ENCODE results near the gene ERAP2.
"Not testable (repeated sequence)": the region's sequence is repeated elsewhere in the genome, so short reads cannot be mapped to it uniquely, and the experiment has no call there.

Gene ERAP2

DNA sequence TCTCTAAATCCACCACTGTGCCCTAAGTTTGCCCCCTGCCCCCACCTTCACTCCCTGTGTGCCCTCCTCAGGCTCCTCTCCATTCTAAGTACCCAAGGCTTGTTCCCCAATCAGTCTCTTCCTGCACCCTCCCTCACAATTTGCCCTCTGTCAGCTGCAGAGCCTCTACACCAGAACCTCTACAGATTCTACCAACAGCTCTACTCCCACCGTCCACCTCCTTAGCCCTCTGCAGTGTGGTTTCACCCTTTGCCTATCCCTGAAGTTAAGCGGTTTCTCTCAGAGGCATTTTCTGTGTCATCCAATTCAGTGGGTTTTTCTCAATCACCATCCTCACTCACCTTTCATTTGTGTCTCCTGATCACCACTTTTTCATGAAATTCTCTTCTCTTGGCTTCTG, 13.2 kb upstream of the ERAP2 start:
- DNase-seq (ENCODE audit: insufficient read length, low spot score) (no peak), FAIRE-seq (no peak)

DNA sequence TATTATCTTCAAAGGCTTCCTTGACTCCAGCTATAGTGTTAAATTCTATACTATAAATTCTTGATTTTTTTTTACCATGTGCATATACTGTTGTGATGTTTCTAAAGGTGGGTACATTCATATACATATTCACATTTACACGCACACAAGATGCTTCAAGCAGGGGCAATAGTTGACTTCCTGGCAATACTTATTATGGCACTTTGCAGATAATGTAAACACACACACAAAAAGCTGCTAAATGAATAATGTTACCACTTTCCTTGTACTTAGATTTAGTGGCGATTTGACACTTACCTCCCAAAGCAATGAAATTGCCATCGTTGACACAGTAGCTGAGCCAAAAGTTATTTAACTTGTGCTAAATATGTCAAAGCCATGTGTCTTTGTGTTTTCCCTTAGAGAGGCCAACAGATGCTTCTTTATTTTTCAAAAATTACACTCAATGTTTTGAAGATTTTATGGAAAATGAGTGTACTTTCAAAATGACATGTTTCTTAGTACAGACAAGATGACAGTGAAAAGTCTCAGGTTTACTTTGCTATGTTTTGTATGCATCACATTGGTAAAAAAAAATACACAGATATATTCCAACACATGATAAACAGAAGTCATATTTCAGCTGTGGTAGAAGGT, 12.2 kb upstream of the ERAP2 start:
- FAIRE-seq (no peak), DNase-seq (ENCODE audit: insufficient read length, low spot score) (no peak)

DNA sequence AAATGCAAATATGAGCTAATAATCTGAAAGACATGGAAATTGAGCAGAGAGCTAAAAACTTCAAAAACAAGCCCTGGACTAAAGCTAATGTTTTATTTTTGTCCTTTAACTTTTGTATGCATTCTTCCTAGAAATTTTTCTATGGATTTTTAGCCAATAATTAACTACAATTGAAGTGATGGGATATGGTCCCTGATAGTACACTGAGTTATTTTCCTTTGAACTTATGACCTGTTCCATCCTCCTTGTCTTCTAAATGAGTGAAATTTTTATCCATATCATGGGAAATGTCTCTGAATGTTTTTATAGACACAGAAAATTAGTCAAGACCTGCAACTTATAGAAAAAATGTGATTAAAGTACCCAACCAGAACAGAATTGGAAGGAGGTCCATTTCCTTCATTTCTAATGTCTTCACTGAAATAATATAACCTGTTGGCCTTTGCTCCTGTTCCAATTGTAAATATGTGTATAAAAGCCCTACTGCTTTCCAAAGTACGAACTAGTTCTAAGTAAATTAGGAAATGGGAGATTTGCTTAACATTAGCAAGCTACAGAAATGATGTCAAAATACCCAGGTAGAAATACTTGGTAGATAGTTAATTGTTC, 11.3 kb upstream of the ERAP2 start:
- FAIRE-seq, result no peak
- DNase-seq (ENCODE audit: insufficient read length, low spot score), result no peak

DNA sequence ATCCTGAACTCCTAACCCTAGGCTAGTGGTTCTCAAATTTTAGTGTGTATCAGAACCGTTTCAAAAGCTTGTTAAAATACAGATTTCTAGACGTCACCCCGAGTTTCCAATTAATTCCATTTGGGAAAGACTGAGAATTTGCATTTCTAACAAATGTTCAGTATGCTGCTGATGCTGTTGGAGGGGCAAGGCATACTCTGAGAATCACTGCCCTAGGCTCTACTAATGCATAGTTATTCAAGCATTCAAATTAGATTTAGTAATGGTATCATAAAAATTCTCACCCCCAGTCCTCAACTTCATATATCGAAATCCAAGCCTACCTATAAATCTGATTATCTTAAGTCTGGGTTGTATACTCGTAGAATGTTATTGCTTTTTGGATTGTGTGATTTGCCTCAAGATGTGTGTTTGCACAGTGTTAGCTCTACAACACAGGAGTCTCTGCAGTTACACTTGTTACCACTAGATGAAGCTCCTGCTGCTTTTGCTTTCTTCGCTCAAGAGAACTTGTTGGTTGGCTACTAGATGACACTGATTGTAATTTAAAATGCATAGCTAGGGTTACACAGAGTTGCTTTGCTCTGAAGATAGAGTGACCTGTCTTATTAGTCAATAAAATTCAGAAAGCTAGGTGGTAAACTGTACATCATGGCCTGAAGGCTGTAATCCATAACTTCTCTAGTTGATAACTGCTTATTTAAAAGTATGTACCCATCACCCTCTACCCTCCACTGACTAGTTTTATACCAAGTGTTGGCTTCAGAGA, 7.5 kb upstream of the ERAP2 start:
- DNase-seq (ENCODE audit: insufficient read length, low spot score) (peak; percentile 35), FAIRE-seq (peak; percentile 97)

DNA sequence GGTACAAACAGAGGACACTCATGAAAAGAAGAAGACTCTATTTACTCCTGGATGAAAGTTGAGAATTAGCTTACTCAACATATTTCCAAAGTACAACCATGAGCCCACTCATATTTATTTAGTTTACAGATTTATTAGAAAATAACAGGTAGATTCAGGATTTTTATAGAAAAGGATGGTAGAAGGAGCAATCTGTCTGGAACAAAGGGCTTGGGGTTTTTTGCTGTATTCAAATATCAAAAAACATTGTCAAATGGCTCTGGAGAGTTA, 7.0 kb upstream of the ERAP2 start:
- DNase-seq (ENCODE audit: insufficient read length, low spot score) (no peak), FAIRE-seq (no peak)

DNA sequence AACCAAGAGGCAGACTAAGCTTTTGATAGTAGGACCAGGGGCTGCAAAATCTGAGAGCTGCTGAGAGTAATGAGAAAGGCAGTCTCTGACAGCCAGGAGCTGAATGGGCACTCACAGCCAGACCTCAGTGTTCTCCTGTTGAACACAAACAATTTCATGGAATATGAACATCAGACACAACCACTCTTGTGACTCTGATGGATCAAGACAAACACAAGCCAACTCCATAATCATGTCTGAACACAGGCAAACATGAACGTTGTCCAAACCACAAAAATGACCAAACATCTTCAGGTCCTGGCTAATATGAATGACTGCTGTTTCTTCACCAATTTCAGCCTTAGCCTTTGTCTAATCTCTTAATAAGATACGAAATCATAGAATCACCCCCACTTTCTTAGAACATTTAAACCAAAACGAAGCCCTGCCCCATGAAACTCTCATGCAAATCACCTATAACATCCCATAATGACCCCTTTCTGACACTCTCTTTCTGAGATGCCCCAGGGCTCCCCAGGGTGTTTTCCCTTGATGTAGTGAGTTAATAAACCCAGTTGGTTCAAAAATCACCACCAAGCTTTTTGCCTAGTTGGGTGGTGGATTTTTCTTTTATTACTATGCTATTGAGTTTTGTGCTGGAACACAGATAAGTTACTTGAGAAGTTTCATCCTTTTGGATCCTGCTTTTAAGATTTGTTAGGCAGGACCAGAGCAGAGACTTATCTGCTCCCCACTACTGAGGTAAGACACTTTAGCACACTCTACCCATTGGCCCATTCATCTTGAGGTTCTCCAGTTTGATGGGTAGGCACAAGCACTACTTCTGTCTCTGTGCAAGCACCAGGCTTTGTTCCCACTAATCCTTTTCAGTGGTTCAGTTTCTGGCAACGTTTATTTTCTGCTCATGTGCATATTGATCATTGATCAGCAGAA, 5.9 kb upstream of the ERAP2 start:
- DNase-seq (ENCODE audit: insufficient read length, low spot score) (no peak), FAIRE-seq (peak; percentile 91)

DNA sequence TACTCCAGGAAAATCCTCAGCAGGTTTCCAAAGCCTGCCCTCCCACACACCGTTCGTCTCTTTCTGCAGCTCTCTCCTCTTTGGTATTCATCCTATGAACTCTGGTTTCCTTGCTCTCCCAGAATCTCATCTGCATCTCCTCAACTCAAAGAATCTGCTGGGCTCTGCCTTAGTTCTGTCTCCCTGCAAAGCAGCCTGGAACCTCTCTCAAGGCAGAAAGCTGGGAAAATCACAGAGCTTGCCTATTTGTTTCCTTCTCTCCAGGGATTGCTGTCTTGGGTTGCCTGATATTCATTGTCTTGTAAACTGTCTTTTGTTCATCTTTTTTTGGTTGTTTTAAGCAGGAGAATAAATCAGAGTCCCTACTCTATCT, 5.3 kb upstream of the ERAP2 start:
- FAIRE-seq, result no peak
- DNase-seq (ENCODE audit: insufficient read length, low spot score), result no peak

DNA sequence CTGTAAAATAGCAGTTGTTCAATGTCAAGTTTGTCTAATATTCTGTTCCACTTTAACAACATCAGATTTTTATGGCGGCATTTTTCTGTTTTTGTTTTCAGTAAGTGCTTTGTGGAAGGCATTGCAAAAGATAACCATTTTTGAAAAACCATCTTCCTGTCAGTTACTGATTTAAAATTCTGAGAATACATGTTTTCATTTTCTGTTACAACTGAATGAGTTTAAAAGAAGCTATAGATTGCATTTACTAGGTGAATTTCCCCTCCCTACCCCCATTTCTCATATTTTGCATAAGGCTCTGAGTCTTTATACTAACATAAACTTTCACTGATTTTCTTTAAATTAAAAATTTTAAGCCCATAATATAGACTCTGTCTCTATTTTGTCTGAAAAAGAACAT, 4.6 kb upstream of the ERAP2 start:
- FAIRE-seq, result peak; percentile 87

DNA sequence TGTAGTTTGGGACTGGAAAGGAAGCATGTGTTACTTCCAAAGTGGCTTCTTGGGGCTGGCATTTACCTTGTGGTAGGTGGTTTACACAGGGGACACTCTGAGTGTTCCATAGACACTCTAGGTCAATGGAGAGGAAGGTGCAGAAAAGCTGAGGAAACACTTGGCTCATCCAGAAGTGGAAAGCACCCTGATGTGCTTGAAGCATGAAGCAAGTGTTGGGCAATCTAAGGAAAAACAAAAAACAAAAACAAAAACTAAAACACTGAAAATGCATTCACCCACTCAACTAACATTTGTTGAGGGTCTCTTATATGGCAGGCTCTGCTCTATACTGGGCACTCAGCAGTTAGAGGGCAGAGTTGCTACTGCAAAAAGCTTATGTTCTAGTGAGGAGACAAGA, 2.9 kb upstream of the ERAP2 start:
- DNase-seq (ENCODE audit: insufficient read length, low spot score) (no peak), FAIRE-seq (no peak)

More for the DNA sequence above, 4.6 kb upstream of the ERAP2 start:
- DNase-seq (ENCODE audit: insufficient read length, low spot score), result no peak

DNA sequence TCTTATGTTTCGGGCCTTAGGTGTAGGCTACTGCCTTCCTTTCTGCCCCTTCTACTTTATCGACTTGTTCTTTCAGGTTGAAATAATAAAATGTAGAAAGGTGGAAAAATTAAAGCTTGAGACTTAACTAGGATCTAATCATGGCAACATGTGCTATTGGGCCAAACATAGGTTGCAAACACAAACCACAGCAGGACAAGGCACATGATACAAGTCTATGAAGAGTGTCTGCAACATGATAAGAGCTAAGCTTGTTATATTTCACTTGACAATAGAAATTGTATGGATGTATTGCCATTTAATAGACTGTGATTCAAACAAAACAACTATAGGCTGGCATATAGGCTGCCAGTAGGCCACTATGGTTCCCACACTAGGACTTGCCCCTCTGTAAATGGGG, 1.7 kb upstream of the ERAP2 start:
- FAIRE-seq (no peak), DNase-seq (ENCODE audit: insufficient read length, low spot score) (no peak)

DNA sequence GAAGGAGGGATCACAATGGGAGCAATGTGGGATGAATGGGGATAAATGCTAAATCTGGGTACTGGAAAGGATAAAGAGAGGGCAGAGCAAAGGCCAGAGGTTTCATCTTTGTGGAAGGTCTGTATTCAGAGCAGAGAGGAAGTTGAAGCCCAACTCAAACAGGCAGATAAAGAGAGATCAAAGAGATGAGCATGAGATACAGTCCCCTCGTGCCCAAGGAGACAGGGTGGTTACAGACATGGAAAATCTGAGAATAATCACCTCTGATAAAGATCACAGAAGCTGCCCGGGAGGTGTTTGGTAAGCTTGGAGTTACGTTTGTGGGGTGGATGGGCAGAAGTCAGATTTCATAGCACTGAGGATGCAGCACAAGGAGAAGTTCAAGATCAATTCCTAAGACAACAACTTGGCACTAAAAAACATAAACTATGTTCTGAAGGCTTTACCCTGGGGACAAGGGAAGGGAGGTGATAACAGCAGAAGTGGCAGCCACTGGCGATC, 459 bp upstream of the ERAP2 start:
- peak; percentile 83 for FAIRE-seq
- no peak for DNase-seq (ENCODE audit: insufficient read length, low spot score)

DNA sequence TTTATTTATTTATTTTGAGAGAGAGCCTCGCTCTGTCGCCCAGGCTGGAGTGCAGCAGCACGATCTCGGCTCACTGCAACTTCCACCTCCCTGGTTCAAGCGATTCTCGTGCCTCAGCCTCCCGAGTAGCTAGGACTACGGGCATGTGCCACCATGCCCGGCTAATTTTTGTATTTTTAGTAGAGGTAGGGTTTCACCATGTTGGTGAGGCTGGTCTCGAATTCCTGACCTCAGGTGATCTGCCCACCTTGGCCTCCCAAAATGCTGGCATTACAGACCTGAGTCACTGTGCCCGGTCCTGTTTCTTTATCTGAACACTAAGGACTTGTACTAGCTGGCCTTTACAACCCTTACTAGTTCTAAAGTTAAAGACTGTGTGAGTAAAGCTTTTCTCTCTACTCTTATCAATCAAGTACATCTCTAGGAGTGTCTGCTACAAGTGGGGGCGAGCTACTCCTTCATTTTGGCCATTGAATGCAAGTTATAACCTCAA, 723 bp downstream of the ERAP2 start:
- FAIRE-seq, result not testable (repeated sequence)

DNA sequence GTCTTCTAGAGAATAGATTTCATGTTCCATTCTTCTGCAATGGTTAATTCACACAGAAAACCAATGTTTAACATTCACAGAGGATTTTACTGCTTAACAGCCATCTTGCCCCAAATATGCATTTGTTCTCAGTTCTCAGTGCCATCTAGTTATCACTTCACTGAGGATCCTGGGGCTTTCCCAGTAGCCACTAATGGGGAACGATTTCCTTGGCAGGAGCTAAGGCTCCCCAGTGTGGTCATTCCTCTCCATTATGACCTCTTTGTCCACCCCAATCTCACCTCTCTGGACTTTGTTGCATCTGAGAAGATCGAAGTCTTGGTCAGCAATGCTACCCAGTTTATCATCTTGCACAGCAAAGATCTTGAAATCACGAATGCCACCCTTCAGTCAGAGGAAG, 3.4 kb downstream of the ERAP2 start:
- FAIRE-seq (peak; percentile 62), DNase-seq (ENCODE audit: insufficient read length, low spot score) (no peak)

More for the DNA sequence above, 723 bp downstream of the ERAP2 start:
- DNase-seq (ENCODE audit: insufficient read length, low spot score), result not testable (repeated sequence)

DNA sequence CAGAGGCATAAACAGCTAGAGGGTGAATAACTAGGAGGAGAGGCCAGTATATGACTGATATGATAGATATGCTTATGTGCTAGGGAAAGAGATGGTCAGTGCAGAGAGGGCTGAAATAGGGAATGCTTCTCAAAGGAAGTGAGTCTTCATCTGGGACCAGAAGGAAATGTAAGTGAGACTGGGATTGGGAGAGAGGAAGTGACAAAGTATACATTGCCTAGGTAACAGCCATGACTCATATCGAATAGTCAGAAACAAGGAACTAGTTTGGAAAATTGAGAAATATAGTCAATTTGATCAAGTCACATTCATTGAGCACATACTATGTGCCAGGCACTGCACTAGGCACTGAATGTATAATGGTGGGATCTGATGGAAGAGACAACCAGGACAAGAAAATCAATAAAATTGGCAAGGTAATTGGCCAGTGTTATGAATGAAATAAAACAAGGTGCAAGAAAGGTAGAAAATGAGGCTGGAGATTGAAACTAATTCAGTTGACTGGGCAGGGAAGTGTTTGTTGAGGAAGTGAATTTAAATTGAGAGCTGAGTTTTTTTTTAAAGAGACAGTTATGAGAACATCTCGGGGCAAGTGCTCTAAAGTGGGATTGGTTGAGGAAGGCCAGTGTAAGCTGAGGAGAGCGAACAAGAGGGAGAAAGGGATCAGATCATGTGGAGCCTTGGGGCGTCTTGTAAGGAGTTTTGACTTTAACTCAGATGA, 4.3 kb downstream of the ERAP2 start:
- FAIRE-seq, result peak; percentile 8

DNA sequence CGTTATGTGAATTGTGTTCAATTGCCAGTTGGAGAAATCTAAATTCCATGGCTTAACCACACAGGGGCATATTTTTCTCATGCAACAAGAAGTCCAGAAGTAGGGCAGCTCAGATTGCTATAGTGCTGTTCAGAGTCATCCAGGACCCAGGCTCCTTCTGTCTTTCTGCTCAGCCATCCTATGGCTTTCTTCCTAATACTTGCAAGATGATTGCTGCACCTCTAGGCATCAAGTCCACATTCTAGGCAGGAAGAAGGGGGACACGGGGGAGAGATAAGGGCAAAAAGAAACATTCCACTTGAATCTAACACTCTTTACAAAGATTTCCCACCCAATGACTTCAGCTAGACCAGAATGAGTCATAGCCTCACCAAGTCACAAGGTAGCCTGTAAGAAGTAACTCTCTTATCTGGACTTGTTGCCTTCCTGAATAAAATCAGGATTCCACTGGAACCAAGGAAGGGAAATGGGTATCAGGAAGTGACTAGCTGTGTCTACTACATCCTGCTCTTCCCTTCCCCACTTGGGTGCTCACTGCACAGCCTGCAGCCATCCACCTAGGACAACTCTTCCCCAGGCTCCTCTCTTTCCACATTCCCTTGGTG, 5.3 kb downstream of the ERAP2 start:
- DNase-seq (ENCODE audit: insufficient read length, low spot score) (no peak), FAIRE-seq (peak; percentile 21)

More for the DNA sequence above, 4.3 kb downstream of the ERAP2 start:
- no peak for DNase-seq (ENCODE audit: insufficient read length, low spot score)

DNA sequence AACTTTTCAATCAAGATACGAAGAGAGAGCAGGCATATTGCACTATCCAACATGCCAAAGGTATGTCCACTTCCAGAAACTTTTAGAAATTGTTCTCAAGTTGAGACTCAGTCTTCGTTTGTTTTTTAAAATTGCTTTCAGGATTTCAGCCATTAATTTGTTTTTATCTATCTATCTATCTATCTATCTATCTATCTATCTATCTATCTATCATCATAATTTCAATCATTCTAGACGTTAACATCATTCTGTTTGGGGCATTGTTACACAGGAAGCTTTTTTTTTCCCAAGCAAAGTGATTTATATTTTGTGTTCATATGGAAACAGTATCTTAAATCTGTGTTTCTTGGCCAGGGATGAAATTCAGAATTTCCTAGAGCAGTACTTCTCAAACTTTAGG, 7.6 kb downstream of the ERAP2 start:
- FAIRE-seq (no peak), DNase-seq (ENCODE audit: insufficient read length, low spot score) (no peak)

DNA sequence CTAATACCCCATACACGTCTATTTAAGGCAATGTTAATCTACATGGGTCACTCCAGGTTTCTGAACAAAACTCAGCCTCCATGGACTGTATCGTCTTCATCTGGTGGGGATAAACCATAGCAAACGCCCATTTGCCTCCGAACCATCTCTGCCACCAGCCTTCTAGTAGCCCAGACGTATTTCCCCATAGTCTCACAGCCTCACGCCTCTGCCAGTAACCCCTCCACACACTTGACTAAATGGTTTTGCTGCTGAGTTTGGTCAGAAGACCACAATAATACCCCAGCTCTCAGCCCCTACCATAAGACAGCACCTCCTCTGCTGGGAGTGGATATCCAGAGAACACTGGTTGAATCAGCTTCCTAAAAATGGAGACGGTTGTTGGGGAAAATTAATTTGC, 8.7 kb downstream of the ERAP2 start:
- no peak for FAIRE-seq

DNA sequence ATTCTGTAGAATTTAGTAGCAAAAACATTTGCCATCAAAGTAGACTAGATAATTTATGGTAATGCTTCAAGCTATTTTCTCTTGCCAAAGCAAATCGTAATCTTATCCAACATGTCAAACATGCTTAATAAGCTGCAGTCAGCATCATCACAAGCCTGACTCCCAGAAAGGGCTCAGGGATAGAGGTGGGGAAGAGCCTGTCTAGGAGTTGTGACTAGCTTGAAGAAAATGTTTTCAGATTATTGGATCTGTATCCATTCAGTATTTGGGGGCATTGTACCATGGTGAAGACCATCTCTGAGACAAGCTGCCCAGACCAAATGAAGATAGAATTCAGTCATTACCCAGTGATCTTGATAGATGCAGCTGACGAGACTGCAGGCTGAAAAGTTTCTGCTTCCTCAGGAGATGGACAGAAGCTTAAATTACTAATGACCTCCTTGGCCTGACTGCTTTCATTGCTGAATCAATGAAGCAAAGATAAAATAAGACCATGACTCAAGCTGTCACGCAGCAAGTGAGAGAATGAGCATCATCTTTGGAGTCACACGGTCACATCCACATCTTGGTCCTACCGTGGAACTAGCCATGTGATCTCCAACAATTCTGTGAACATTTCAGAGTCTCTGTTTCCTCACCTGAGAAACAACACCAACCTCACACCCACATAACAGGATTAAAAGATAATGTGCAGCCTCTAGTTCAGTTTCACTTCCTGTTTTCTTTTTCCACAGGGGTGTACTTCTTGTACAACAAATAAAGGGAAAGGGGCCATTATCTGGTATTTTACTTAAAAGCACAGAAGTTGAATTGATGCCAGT, 9.4 kb downstream of the ERAP2 start:
- peak; percentile 94 for FAIRE-seq
- DNase-seq (ENCODE audit: insufficient read length, low spot score), result no peak

More for the DNA sequence above, 8.7 kb downstream of the ERAP2 start:
- no peak for DNase-seq (ENCODE audit: insufficient read length, low spot score)

DNA sequence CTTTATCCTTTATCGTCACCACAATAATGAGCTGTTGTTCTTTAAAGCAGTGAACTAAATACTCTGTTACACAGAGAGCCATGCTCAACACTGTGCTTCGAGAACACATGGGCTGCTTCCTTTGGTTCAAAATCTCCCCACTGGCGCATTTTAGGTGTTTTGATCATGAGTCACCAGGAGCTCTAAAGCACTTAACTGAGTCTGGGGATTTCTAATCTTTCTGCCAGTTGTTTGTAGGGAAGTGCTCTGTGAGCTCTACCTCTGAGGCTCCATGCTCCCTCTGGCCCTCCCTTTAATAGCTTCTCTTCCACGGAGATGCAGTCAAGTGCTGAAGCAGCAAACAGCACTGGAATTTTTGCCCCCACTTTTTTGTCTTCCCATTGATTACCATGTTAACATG, 17.0 kb downstream of the ERAP2 start:
- no peak for FAIRE-seq
- DNase-seq (ENCODE audit: insufficient read length, low spot score), result no peak
